Measurements from ENCODE around the gene POFUT2. TPM values are rescaled to one million over a fixed set of nuclear protein-coding genes. Genes with fewer than 3 reads are reported as not detected.

POFUT2 gene
- total and polyA plus RNA-seq, 2 donors from 2014 or later, result 18.3 to 30.2 TPM

DNA sequence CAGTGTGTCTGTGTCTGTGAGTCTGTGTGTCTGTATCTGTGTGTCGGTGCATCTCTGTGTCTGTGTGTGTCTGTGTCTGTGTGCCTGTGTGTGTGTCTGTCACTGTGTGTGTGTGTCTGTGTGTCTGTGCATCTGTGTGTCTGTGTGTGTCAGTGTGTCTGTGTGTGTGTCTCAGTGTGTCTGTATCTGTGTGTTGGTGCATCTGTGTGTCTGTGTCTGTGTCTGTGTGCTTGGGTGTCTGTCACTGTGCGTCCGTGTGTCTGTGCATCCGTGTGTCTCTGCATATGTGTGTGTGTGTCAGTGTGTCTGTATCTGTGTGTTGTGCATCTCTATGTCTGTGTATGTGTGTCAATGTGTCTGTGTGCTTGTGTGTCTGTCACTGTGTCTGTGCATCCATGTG is 44.7 kb upstream of the POFUT2 start:
- Histone ChIP-seq H3K4me3 (ENCODE audit: low read length in 3 of 3) (peak overlapping the region in 1 of 3 donors; percentile 32), H3K27me3 (ENCODE audit: control insufficient read depth, insufficient read depth, low read length) (no peaks in the 10 kb centered on the region), H3K9ac (ENCODE audit: low read length in 3 of 3) (no peak overlapping the region), H3K27ac (ENCODE audit: low read depth in 2 of 2, low read length in 2 of 2) (no peak overlapping the region), H3K9me3 (ENCODE audit: control insufficient read depth in 2 of 3, insufficient read depth in 1 of 3, low read length in 3 of 3) (no peaks in the 10 kb centered on the region), H3K4me1 (ENCODE audit: control insufficient read depth in 2 of 3, insufficient read depth in 2 of 3, low read depth in 1 of 3, low read length in 3 of 3) (peaks cover 5 to 16% (median 6%) of the 10 kb centered on the region in 3 donors), H3K36me3 (ENCODE audit: control insufficient read depth in 2 of 3, insufficient read depth in 3 of 3, low read length in 3 of 3) (no peaks in the 10 kb centered on the region)
- TF ChIP-seq, protein P1, sequence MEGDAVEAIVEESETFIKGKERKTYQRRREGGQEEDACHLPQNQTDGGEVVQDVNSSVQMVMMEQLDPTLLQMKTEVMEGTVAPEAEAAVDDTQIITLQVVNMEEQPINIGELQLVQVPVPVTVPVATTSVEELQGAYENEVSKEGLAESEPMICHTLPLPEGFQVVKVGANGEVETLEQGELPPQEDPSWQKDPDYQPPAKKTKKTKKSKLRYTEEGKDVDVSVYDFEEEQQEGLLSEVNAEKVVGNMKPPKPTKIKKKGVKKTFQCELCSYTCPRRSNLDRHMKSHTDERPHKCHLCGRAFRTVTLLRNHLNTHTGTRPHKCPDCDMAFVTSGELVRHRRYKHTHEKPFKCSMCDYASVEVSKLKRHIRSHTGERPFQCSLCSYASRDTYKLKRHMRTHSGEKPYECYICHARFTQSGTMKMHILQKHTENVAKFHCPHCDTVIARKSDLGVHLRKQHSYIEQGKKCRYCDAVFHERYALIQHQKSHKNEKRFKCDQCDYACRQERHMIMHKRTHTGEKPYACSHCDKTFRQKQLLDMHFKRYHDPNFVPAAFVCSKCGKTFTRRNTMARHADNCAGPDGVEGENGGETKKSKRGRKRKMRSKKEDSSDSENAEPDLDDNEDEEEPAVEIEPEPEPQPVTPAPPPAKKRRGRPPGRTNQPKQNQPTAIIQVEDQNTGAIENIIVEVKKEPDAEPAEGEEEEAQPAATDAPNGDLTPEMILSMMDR (IDR thresholded peaks at IDR 0.05; ENCODE audit: borderline replicate concordance, extremely low read depth, insufficient read depth), result no peak
- DNase-seq (peak in 2 of 5 donors; percentile 13 to 27), FAIRE-seq (no peak)
- intact Hi-C loops (cut with DNase I), result no loop called here

- FAIRE-seq (no peak), DNase-seq (peak in 4 of 5 donors; percentile 72 to 82 (median 74))
- H3K36me3 ChIP-seq (ENCODE audit: control insufficient read depth in 2 of 3, insufficient read depth in 3 of 3, low read length in 3 of 3), result no peaks in the 10 kb centered on the region
- no peaks in the 10 kb centered on the region for H3K9me3 ChIP-seq (ENCODE audit: control insufficient read depth in 2 of 3, insufficient read depth in 1 of 3, low read length in 3 of 3)
- H3K9ac ChIP-seq (ENCODE audit: low read length in 3 of 3), result no peak overlapping the region
- no peak overlapping the region for H3K27ac ChIP-seq (ENCODE audit: low read depth in 2 of 2, low read length in 2 of 2)
- no peak overlapping the region for H3K4me3 ChIP-seq (ENCODE audit: low read length in 3 of 3)
- TF ChIP-seq, protein P1 (IDR thresholded peaks at IDR 0.05; ENCODE audit: borderline replicate concordance, extremely low read depth, insufficient read depth), result no peak
- H3K27me3 ChIP-seq (ENCODE audit: control insufficient read depth, insufficient read depth, low read length), result no peaks in the 10 kb centered on the region
- H3K4me1 ChIP-seq (ENCODE audit: control insufficient read depth in 2 of 3, insufficient read depth in 2 of 3, low read depth in 1 of 3, low read length in 3 of 3), result peaks cover 5 to 16% (median 6%) of the 10 kb centered on the region in 3 donors
- intact Hi-C loops (cut with DNase I), result no loop called here
Observed at GRCh38 chr21:45331531-45332147, 43.9 kb upstream of the POFUT2 start.

DNA sequence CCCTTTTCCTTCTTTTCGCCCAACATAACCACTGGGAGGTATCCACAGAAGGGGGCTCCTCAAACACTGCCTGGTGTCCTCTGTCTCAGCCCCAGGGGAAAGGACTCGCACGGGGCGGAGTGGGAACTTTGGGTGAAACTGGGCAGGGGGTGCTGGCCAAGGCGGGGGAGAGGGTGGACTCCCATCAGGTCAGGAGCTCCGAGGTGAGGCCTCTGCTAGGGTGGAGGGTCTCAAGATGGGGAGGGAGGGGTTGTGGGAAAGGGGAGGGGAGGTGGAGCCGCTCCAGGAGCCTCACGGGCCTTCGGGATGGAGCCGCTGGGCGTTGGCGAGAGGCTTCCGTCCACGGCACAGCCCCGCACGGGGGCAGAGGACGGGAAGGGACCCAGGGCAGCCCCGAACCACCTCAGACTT is 43.2 kb upstream of the POFUT2 start:
- peak in 2 of 5 donors; percentile 61 to 69 for DNase-seq
- Histone ChIP-seq H3K9me3 (ENCODE audit: control insufficient read depth in 2 of 3, insufficient read depth in 1 of 3, low read length in 3 of 3) (no peaks in the 10 kb centered on the region), H3K9ac (ENCODE audit: low read length in 3 of 3) (no peak overlapping the region), H3K27ac (ENCODE audit: low read depth in 2 of 2, low read length in 2 of 2) (peak overlapping the region; percentile 38 to 83), H3K36me3 (ENCODE audit: control insufficient read depth in 2 of 3, insufficient read depth in 3 of 3, low read length in 3 of 3) (no peaks in the 10 kb centered on the region), H3K4me1 (ENCODE audit: control insufficient read depth in 2 of 3, insufficient read depth in 2 of 3, low read depth in 1 of 3, low read length in 3 of 3) (peaks cover 5 to 16% (median 6%) of the 10 kb centered on the region in 3 donors), H3K27me3 (ENCODE audit: control insufficient read depth, insufficient read depth, low read length) (no peaks in the 10 kb centered on the region), H3K4me3 (ENCODE audit: low read length in 3 of 3) (no peak overlapping the region)
- intact Hi-C loops (cut with DNase I), result no loop called here
- no peak for FAIRE-seq
- TF ChIP-seq, protein P1 (IDR thresholded peaks at IDR 0.05; ENCODE audit: borderline replicate concordance, extremely low read depth, insufficient read depth), result no peak
